CD4-positive, alpha-beta T cell (primary cell): ENCODE results near the gene FCHSD2. TPM values are rescaled to one million over a fixed set of nuclear protein-coding genes. Genes with fewer than 3 reads are reported as not detected.
A peak's percentile ranks its signal among the peaks of the same experiment; 100 is the strongest.

ENCODE experiments used
- ATAC-seq: fragments of 200-7000 bp; cut with Tn5 transposase; one replicate; pipeline ENCODE4 v1.10.0; 2022; ENCODE audit warnings: mild to moderate bottlenecking; ENCODE audit not compliant: poor library complexity
- CTCF ChIA-PET: fragments of 350-600 bp; sonication (Branson Sonifier 250); formaldehyde crosslinking; loops from one replicate; lab custom pipeline; 2021; ENCODE audit warnings: antibody characterized with exemption, inconsistent platforms; lab: Charles Lee
- POLR2A ChIA-PET: fragments of 350-600 bp; sonication (Branson Sonifier 250); formaldehyde crosslinking; loops from one replicate; lab custom pipeline; 2021; ENCODE audit warnings: antibody characterized with exemption, inconsistent platforms; lab: Charles Lee
- DNase-seq, 14 experiments: peaks; one replicate each; pipeline ENCODE4 v3.0.0-alpha.2; 2013 to 2020; ENCODE audit warnings: mixed read lengths in 2 of 14
- H3K27ac ChIP-seq, 2 donors: one replicate each; pipeline versions ENCODE4 v1.5.1 to v1.7.0; 2013; ENCODE audit warnings: low read length in 2 of 2, low read depth in 1 of 2, mild to moderate bottlenecking in 1 of 2
- H3K27me3 ChIP-seq, 2 experiments: 1 replicate in 1 of 2; 2 replicates in 1 of 2; pipeline versions ENCODE4 v1.6.1 to v1.7.0; 2013; ENCODE audit warnings: low read length in 2 of 2, control low read depth in 1 of 2, mild to moderate bottlenecking in 1 of 2, moderate library complexity in 1 of 2; ENCODE audit not compliant: insufficient read depth in 2 of 2, control insufficient read depth in 1 of 2
- H3K36me3 ChIP-seq: one replicate; pipeline ENCODE4 v1.6.1; 2013; ENCODE audit warnings: low read length, control low read depth; ENCODE audit not compliant: insufficient read depth
- H3K4me1 ChIP-seq: one replicate; pipeline ENCODE4 v1.6.1; 2013; ENCODE audit warnings: low read length, control low read depth; ENCODE audit not compliant: insufficient read depth
- H3K4me3 ChIP-seq: one replicate; pipeline ENCODE4 v1.5.1; 2013; ENCODE audit warnings: mild to moderate bottlenecking, low read length, moderate library complexity
- H3K9me3 ChIP-seq, 2 experiments: 1 replicate in 1 of 2; 2 replicates in 1 of 2; pipeline versions ENCODE4 v1.6.1 to v1.7.0; 2013; ENCODE audit warnings: low read length in 2 of 2, mild to moderate bottlenecking in 2 of 2, control low read depth in 1 of 2, moderate library complexity in 1 of 2; ENCODE audit not compliant: control insufficient read depth in 1 of 2, insufficient read depth in 1 of 2
- H3K27ac Mint-ChIP-seq: one replicate; pipeline ENCODE4 v1.8.0; 2020; ENCODE audit warnings: mixed read lengths
- H3K27me3 Mint-ChIP-seq: one replicate; pipeline ENCODE4 v1.8.0; 2021; ENCODE audit warnings: mixed read lengths
- H3K36me3 Mint-ChIP-seq: one replicate; pipeline ENCODE4 v1.8.0; 2021; ENCODE audit warnings: low read depth, mixed read lengths
- H3K4me1 Mint-ChIP-seq: one replicate; pipeline ENCODE4 v1.8.0; 2021; ENCODE audit warnings: low read depth, mixed read lengths
- H3K4me3 Mint-ChIP-seq: one replicate; pipeline ENCODE4 v1.8.0; 2020; ENCODE audit warnings: mild to moderate bottlenecking, mixed read lengths
- H3K9me3 Mint-ChIP-seq: one replicate; pipeline ENCODE4 v1.8.0; 2020; ENCODE audit warnings: mixed read lengths
- CTCF ChIP-seq: fragments of 200-600 bp; IDR thresholded peaks from one replicate; pipeline ENCODE4 v1.8.0; 2022; ENCODE audit warnings: antibody characterized with exemption, mild to moderate bottlenecking
- intact Hi-C, 2 experiments: fragments of 100-400 bp; cut with DNase I in 1 of 2; cut with micrococcal nuclease in 1 of 2; formaldehyde crosslinking; loops; one replicate each; pipeline versions ENCODE4 v1.15.1 to v1.9.0; 2023 to 2025; cut with DNase I, micrococcal nuclease
- total RNA-seq, 174 experiments: library from RNA in 2 of 174; stranded (reverse) in 2 of 174; gene quantifications; one replicate each; pipeline ENCODE4 v1.2.3 and lab custom pipeline; 2021 to 2026

FCHSD2 gene
- total RNA-seq, 2 experiments from 2014 or later: 48.6 to 50.7 TPM

GRCh38 chr11:73140213-73141030, 1.7 kb downstream of the FCHSD2 start:
- DNase-seq: peak in 4 of 14 experiments; percentile 10 to 38 (median 34)
- ChIA-PET CTCF (no interaction called here), POLR2A (interaction anchor here (0.6 to 1.3 kb wide), 3 partner anchors 20 to 420 kb away, joined by 3 to 4 read pairs (median 3); partner anchors contain the start of gene STARD10)
- peak overlapping the region; percentile 98 for H3K4me3 ChIP-seq
- TF ChIP-seq CTCF: no peak
- ATAC-seq: no peak
- Mint-ChIP-seq H3K27me3 (no peaks in the 10 kb centered on the region), H3K4me1 (peaks cover 48% of the 10 kb centered on the region), H3K36me3 (peaks cover 58% of the 10 kb centered on the region), H3K27ac (peak overlapping the region; percentile 96), H3K4me3 (peak overlapping the region; percentile 99), H3K9me3 (no peaks in the 10 kb centered on the region)
- peaks cover 13% of the 10 kb centered on the region for H3K36me3 ChIP-seq
- peaks cover 27% of the 10 kb centered on the region for H3K4me1 ChIP-seq
- no peaks in the 10 kb centered on the region for H3K27me3 ChIP-seq
- intact Hi-C loops: loop anchor here (2.0 to 10.0 kb wide), 6 partner anchors 38 to 918 kb away; partner anchors contain the start of genes ATG16L2 (in 1 of the 2), FAM168A (in 1 of the 2), INPPL1 (in 1 of the 2) and RAB6A (in 1 of the 2)
- no peaks in the 10 kb centered on the region for H3K9me3 ChIP-seq
- H3K27ac ChIP-seq: peak overlapping the region in 1 of 2 donors; percentile 52

- no peak for DNase-seq
- Histone ChIP-seq H3K27ac (no peak overlapping the region), H3K27me3 (no peaks in the 10 kb centered on the region), H3K4me3 (peak overlapping the region; percentile 98), H3K4me1 (peaks cover 27% of the 10 kb centered on the region), H3K9me3 (no peaks in the 10 kb centered on the region), H3K36me3 (peaks cover 17% of the 10 kb centered on the region)
- POLR2A ChIA-PET: interaction anchor here (0.6 kb wide), 1 partner anchor 419 kb away, joined by 3 read pairs; no protein-coding TSS in a partner anchor
- H3K9me3 Mint-ChIP-seq: no peaks in the 10 kb centered on the region
- no peak for ATAC-seq
- CTCF ChIA-PET: no interaction called here
- H3K4me1 Mint-ChIP-seq: peaks cover 52% of the 10 kb centered on the region
- intact Hi-C loops: loop anchor here (2.0 to 10.0 kb wide), 6 partner anchors 39 to 917 kb away; partner anchors contain the start of genes ATG16L2 (in 1 of the 2), FAM168A (in 1 of the 2), INPPL1 (in 1 of the 2) and RAB6A (in 1 of the 2)
- peak overlapping the region; percentile 99 for H3K4me3 Mint-ChIP-seq
- TF ChIP-seq CTCF: no peak
- no peaks in the 10 kb centered on the region for H3K27me3 Mint-ChIP-seq
- H3K36me3 Mint-ChIP-seq: peaks cover 63% of the 10 kb centered on the region
- peak overlapping the region; percentile 96 for H3K27ac Mint-ChIP-seq
Measured at GRCh38 chr11:73139476-73140198, 2.5 kb downstream of the FCHSD2 start.

GRCh38 chr11:73137944-73138274, 4.2 kb downstream of the FCHSD2 start:
- peak overlapping the region; percentile 3 for H3K4me3 Mint-ChIP-seq
- Histone ChIP-seq H3K9me3 (no peaks in the 10 kb centered on the region), H3K4me3 (no peak overlapping the region), H3K27me3 (no peaks in the 10 kb centered on the region), H3K36me3 (peaks cover 23% of the 10 kb centered on the region), H3K27ac (no peak overlapping the region), H3K4me1 (peaks cover 16% of the 10 kb centered on the region)
- ChIA-PET CTCF (no interaction called here), POLR2A (no interaction called here)
- H3K27ac Mint-ChIP-seq: no peak overlapping the region
- TF ChIP-seq CTCF: no peak
- H3K36me3 Mint-ChIP-seq: peaks cover 79% of the 10 kb centered on the region
- ATAC-seq: no peak
- intact Hi-C loops: no loop called here
- peaks cover 43% of the 10 kb centered on the region for H3K4me1 Mint-ChIP-seq
- H3K9me3 Mint-ChIP-seq: no peaks in the 10 kb centered on the region
- no peaks in the 10 kb centered on the region for H3K27me3 Mint-ChIP-seq
- no peak for DNase-seq
